Activated T-cell treated with anti-CD3 and anti-CD28 coated beads, Interleukin-2, amount 50 U/mL, for 24 hours (primary cell): Measurements from ENCODE around the gene GTF3C1.
"Not testable (repeated sequence)": the region's sequence is repeated elsewhere in the genome, so short reads cannot be mapped to it uniquely, and the experiment has no call there.

Experiments used
- DNase-seq: peaks from one replicate; pipeline ENCODE4 v3.0.0-alpha.2; 2020
- H3K27ac Mint-ChIP-seq: 2 replicates; pipeline ENCODE4 v1.8.0; 2020; ENCODE audit warnings: mild to moderate bottlenecking, mixed read lengths
- H3K27me3 Mint-ChIP-seq: 2 replicates; pipeline ENCODE4 v1.8.0; 2020; ENCODE audit warnings: mixed read lengths
- H3K36me3 Mint-ChIP-seq: 2 replicates; pipeline ENCODE4 v1.8.0; 2020; ENCODE audit warnings: low read depth, mixed read lengths
- H3K4me1 Mint-ChIP-seq: 2 replicates; pipeline ENCODE4 v1.8.0; 2020; ENCODE audit warnings: low read depth, mixed read lengths
- H3K4me3 Mint-ChIP-seq: 2 replicates; pipeline ENCODE4 v1.8.0; 2020; ENCODE audit warnings: mild to moderate bottlenecking, moderate library complexity, mixed read lengths
- H3K9me3 Mint-ChIP-seq: 2 replicates; pipeline ENCODE4 v1.8.0; 2020; ENCODE audit warnings: mixed read lengths

The GTF3C1 gene

GRCh38 chr16:27579087-27579980, 29.6 kb upstream of the GTF3C1 start:
- H3K27me3 Mint-ChIP-seq: no peaks in the 10 kb centered on the region
- no peaks in the 10 kb centered on the region for H3K9me3 Mint-ChIP-seq
- no peak for DNase-seq
- peak overlapping the region; percentile 27 for H3K27ac Mint-ChIP-seq
- H3K4me3 Mint-ChIP-seq: no peak overlapping the region
- peaks cover 39% of the 10 kb centered on the region for H3K36me3 Mint-ChIP-seq
- H3K4me1 Mint-ChIP-seq: peaks cover 12% of the 10 kb centered on the region

DNA sequence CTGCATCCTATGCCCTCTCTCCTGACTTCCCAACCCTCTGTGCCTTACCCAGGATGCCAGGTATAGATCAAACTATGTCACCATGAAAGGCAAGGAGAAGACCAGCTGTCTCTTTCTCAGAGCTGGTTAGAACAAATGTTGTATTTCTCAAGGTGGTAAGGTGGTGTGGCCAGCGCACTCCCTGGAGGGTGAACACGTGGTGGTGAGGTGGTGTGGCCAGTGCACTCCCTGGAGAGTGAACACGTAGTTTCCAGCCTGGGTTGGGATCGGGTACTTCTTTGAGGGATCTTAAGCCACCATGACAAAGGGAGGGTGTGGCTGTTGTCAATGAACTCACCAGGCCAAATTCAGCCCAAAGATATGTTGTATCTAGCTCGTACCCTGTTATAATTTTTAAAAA, 27.0 kb upstream of the GTF3C1 start:
- Mint-ChIP-seq H3K4me3 (no peak overlapping the region), H3K27me3 (no peaks in the 10 kb centered on the region), H3K27ac (no peak overlapping the region), H3K4me1 (peaks cover 12% of the 10 kb centered on the region), H3K36me3 (peaks cover 15% of the 10 kb centered on the region), H3K9me3 (no peaks in the 10 kb centered on the region)
- no peak for DNase-seq

- Mint-ChIP-seq H3K4me3 (no peak overlapping the region), H3K27me3 (no peaks in the 10 kb centered on the region), H3K27ac (no peak overlapping the region), H3K4me1 (no peaks in the 10 kb centered on the region), H3K9me3 (no peaks in the 10 kb centered on the region), H3K36me3 (peaks cover 5% of the 10 kb centered on the region)
- DNase-seq: no peak
These were observed 23.0 kb upstream of the GTF3C1 start for GRCh38 chr16:27572711-27573110.

GRCh38 chr16:27571433-27572326, 22.0 kb upstream of the GTF3C1 start:
- Mint-ChIP-seq H3K4me1 (no peaks in the 10 kb centered on the region), H3K36me3 (peaks cover 3% of the 10 kb centered on the region), H3K27me3 (no peaks in the 10 kb centered on the region), H3K9me3 (no peaks in the 10 kb centered on the region), H3K4me3 (no peak overlapping the region), H3K27ac (no peak overlapping the region)
- no peak for DNase-seq

DNA sequence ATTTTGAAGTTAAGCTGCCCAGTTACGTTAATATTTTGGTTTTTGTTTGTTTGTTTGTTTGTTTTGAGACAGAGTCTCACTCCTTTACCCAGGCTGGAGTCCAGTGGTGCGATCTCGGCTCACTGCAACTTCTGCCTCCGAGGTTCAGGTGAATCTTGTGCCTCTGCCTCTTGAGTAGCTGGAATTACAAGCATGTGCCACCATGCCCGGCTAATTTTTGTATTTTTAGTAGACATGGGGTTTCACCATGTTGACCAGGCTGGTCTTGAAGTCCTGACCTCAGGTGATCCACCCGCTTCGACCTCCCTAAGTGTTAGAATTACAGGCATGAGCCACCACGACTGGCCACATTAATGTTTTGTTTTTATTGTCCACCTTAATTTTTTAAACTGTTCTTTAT, 21.3 kb upstream of the GTF3C1 start:
- not testable (repeated sequence) for H3K36me3 Mint-ChIP-seq, H3K9me3 Mint-ChIP-seq, H3K27ac Mint-ChIP-seq, H3K4me3 Mint-ChIP-seq, DNase-seq, H3K27me3 Mint-ChIP-seq, H3K4me1 Mint-ChIP-seq

GRCh38 chr16:27568077-27568476, 18.4 kb upstream of the GTF3C1 start:
- Mint-ChIP-seq H3K4me1 (no peaks in the 10 kb centered on the region), H3K4me3 (no peak overlapping the region), H3K27ac (no peak overlapping the region), H3K9me3 (no peaks in the 10 kb centered on the region), H3K36me3 (no peaks in the 10 kb centered on the region), H3K27me3 (no peaks in the 10 kb centered on the region)
- no peak for DNase-seq

DNA sequence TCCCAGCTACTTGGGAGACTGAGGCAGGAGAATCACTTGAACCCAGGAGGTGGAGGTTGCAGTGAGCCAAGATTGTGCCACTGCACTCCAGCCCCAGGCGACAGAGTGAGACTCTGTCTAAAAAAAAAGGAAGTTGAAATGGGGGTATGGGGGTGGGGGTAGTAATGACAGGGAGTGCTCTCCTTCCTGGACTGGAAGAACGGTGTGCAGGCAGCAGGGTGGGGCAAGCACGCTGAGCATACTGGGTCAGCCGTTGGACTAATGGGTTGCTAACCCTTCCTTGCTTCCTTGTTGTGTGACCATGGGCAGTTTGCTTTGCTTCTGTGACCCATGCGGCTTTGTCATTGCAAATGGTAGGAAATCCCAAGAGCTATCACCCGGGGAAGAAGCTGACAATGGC, 16.7 kb upstream of the GTF3C1 start:
- no peak for DNase-seq
- Mint-ChIP-seq H3K27me3 (no peaks in the 10 kb centered on the region), H3K9me3 (no peaks in the 10 kb centered on the region), H3K4me3 (no peak overlapping the region), H3K27ac (no peak overlapping the region), H3K36me3 (no peaks in the 10 kb centered on the region), H3K4me1 (no peaks in the 10 kb centered on the region)

DNA sequence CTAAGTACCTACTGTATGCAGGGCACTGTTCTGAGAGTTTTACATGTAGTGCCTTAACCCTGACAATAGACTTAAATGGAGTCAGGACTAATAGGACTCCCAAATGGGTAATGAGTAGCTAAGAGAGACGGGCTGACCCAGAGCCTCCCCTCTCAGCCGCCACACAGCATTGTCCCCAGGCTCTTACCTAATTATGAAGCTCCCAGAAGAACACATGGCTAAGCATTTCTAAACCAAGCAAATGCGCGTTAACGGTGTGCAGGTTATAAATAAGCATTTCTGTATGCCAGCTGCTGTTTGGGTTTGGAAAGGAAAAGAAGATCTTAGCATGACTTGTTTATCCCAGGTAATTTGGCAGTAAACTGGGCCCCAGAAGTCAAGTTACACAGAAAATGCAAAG, 14.5 kb upstream of the GTF3C1 start:
- no peaks in the 10 kb centered on the region for H3K27me3 Mint-ChIP-seq
- no peak overlapping the region for H3K4me3 Mint-ChIP-seq
- H3K4me1 Mint-ChIP-seq: no peaks in the 10 kb centered on the region
- no peaks in the 10 kb centered on the region for H3K9me3 Mint-ChIP-seq
- H3K27ac Mint-ChIP-seq: no peak overlapping the region
- no peak for DNase-seq
- H3K36me3 Mint-ChIP-seq: no peaks in the 10 kb centered on the region

- Mint-ChIP-seq H3K9me3 (no peaks in the 10 kb centered on the region), H3K36me3 (peaks cover 6% of the 10 kb centered on the region), H3K27me3 (no peaks in the 10 kb centered on the region), H3K4me3 (no peak overlapping the region), H3K4me1 (no peaks in the 10 kb centered on the region), H3K27ac (no peak overlapping the region)
- no peak for DNase-seq
These were observed 11.5 kb upstream of the GTF3C1 start for GRCh38 chr16:27561216-27561615.

DNA sequence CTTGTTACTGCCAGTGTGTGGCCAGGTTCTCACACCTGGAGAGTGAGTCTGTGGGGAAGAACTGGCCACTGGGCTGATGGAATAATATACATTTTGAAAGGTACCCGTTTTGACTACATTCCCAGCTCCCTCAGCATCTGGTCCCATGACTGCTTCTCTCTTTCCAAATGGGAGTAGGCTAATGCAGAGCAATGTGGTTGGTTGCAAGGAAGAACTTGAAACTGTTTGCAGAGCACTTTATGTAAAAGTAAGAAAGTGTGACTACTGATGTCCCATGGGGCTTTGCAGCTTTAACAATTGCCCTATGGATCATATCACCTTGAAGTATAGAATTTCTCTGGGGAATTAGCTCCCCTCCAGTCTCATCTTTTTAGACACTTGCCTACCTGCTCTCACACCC, 9.2 kb upstream of the GTF3C1 start:
- Mint-ChIP-seq H3K9me3 (no peaks in the 10 kb centered on the region), H3K27me3 (no peaks in the 10 kb centered on the region), H3K27ac (no peak overlapping the region), H3K4me3 (no peak overlapping the region), H3K36me3 (peaks cover 6% of the 10 kb centered on the region), H3K4me1 (no peaks in the 10 kb centered on the region)
- DNase-seq: no peak

- no peak overlapping the region for H3K4me3 Mint-ChIP-seq
- DNase-seq: no peak
- H3K4me1 Mint-ChIP-seq: no peaks in the 10 kb centered on the region
- H3K36me3 Mint-ChIP-seq: peaks cover 6% of the 10 kb centered on the region
- H3K9me3 Mint-ChIP-seq: no peaks in the 10 kb centered on the region
- H3K27ac Mint-ChIP-seq: no peak overlapping the region
- no peaks in the 10 kb centered on the region for H3K27me3 Mint-ChIP-seq
These were observed 8.7 kb upstream of the GTF3C1 start for GRCh38 chr16:27558434-27558833.

GRCh38 chr16:27556471-27556870, 6.8 kb upstream of the GTF3C1 start:
- no peaks in the 10 kb centered on the region for H3K4me1 Mint-ChIP-seq
- no peaks in the 10 kb centered on the region for H3K27me3 Mint-ChIP-seq
- peaks cover 6% of the 10 kb centered on the region for H3K36me3 Mint-ChIP-seq
- H3K27ac Mint-ChIP-seq: no peak overlapping the region
- no peaks in the 10 kb centered on the region for H3K9me3 Mint-ChIP-seq
- no peak overlapping the region for H3K4me3 Mint-ChIP-seq
- DNase-seq: no peak

DNA sequence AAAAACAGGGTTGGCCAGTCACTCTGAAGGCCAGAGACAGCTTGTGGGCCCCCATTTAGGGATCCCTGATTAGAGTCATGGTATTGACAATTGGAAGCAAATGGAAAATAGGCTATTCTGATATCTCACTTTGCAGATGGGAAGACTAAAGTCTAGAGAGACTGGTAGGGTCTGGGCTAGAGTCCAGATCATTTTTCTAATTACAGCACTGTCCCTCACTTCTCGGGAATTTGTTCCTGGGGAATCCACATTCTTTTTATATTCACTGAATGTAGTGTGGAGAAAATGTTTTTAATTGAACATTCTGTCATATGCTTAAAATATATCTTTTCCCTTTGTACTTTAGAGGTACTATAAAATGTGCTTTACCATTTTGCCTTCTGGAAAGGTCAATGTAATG, 1.3 kb upstream of the GTF3C1 start:
- Mint-ChIP-seq H3K4me3 (peak overlapping the region; percentile 100), H3K4me1 (peaks cover 39% of the 10 kb centered on the region), H3K36me3 (peaks cover 18% of the 10 kb centered on the region), H3K9me3 (no peaks in the 10 kb centered on the region), H3K27me3 (no peaks in the 10 kb centered on the region), H3K27ac (peak overlapping the region; percentile 98)
- no peak for DNase-seq

GRCh38 chr16:27550582-27550920, 838 bp upstream of the GTF3C1 start:
- H3K27ac Mint-ChIP-seq: peak overlapping the region; percentile 98
- peak overlapping the region; percentile 100 for H3K4me3 Mint-ChIP-seq
- DNase-seq: no peak
- peaks cover 39% of the 10 kb centered on the region for H3K4me1 Mint-ChIP-seq
- H3K27me3 Mint-ChIP-seq: no peaks in the 10 kb centered on the region
- H3K36me3 Mint-ChIP-seq: peaks cover 19% of the 10 kb centered on the region
- H3K9me3 Mint-ChIP-seq: no peaks in the 10 kb centered on the region

DNA sequence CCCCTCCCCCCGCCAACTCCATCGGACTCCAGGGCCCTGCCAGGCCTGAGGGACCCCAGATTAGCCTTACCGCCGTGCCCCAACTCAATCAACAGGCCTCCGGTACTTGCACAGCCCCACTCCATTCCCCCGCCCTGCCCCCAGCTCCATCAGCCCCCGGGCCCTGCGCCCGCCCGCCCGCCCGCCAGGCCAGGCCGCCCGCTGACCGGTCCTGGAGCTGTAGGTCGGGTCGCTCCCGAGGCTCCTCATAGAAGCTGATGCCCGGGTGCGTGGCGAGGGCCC, 308 bp downstream of the GTF3C1 start:
- DNase-seq: no peak
- no peaks in the 10 kb centered on the region for H3K27me3 Mint-ChIP-seq
- H3K4me1 Mint-ChIP-seq: peaks cover 39% of the 10 kb centered on the region
- peak overlapping the region; percentile 98 for H3K27ac Mint-ChIP-seq
- peak overlapping the region; percentile 100 for H3K4me3 Mint-ChIP-seq
- no peaks in the 10 kb centered on the region for H3K9me3 Mint-ChIP-seq
- H3K36me3 Mint-ChIP-seq: peaks cover 29% of the 10 kb centered on the region
